ENCODE data around the gene GNA14.

GNA14 gene

GRCh38 chr9:77511525-77511924, 136.6 kb downstream of the GNA14 start:
- no peak for TF ChIP-seq GATA2 (IDR thresholded peaks at IDR 0.05; ENCODE audit: low read depth, low read length)
- no peak for TF ChIP-seq GATA3 (IDR thresholded peaks at IDR 0.05; ENCODE audit: low read depth, low read length)

GRCh38 chr9:77510666-77511065, 137.5 kb downstream of the GNA14 start:
- no peak for TF ChIP-seq GATA2 (IDR thresholded peaks at IDR 0.05; ENCODE audit: low read depth, low read length)
- no peak for TF ChIP-seq GATA3 (IDR thresholded peaks at IDR 0.05; ENCODE audit: low read depth, low read length)

- no peak for TF ChIP-seq GATA3 (IDR thresholded peaks at IDR 0.05; ENCODE audit: low read depth, low read length)
- no peak for TF ChIP-seq GATA2 (IDR thresholded peaks at IDR 0.05; ENCODE audit: low read depth, low read length)
Measured at GRCh38 chr9:77508396-77508795, 139.7 kb downstream of the GNA14 start.

GRCh38 chr9:77507212-77507961, 140.7 kb downstream of the GNA14 start:
- TF ChIP-seq GATA3 (IDR thresholded peaks at IDR 0.05; ENCODE audit: low read depth, low read length) (no peak), GATA2 (IDR thresholded peaks at IDR 0.05; ENCODE audit: low read depth, low read length) (no peak)

GRCh38 chr9:77505232-77505631, 142.9 kb downstream of the GNA14 start:
- TF ChIP-seq GATA3 (IDR thresholded peaks at IDR 0.05; ENCODE audit: low read depth, low read length) (no peak; the same call in 1 of the 2 replicates), GATA2 (IDR thresholded peaks at IDR 0.05; ENCODE audit: low read depth, low read length) (no peak)

- TF ChIP-seq GATA3 (IDR thresholded peaks at IDR 0.05; ENCODE audit: low read depth, low read length), result no peak
- no peak for TF ChIP-seq GATA2 (IDR thresholded peaks at IDR 0.05; ENCODE audit: low read depth, low read length)
Measured at GRCh38 chr9:77502568-77502967, 145.6 kb downstream of the GNA14 start.

GRCh38 chr9:77498891-77499290, 149.2 kb downstream of the GNA14 start:
- TF ChIP-seq GATA2 (IDR thresholded peaks at IDR 0.05; ENCODE audit: low read depth, low read length) (no peak), GATA3 (IDR thresholded peaks at IDR 0.05; ENCODE audit: low read depth, low read length) (no peak)

GRCh38 chr9:77497322-77498198, 150.6 kb downstream of the GNA14 start:
- TF ChIP-seq GATA2 (IDR thresholded peaks at IDR 0.05; ENCODE audit: low read depth, low read length), result peak; percentile 10; the same call in 1 of the 2 replicates
- 0 out of 2 replicates have a peak, but pooled peaks have one; percentile 25 for TF ChIP-seq GATA3 (IDR thresholded peaks at IDR 0.05; ENCODE audit: low read depth, low read length)

GRCh38 chr9:77495834-77496671, 152.1 kb downstream of the GNA14 start:
- TF ChIP-seq GATA2 (IDR thresholded peaks at IDR 0.05; ENCODE audit: low read depth, low read length) (no peak), GATA3 (IDR thresholded peaks at IDR 0.05; ENCODE audit: low read depth, low read length) (no peak)

GRCh38 chr9:77488439-77489126, 159.5 kb downstream of the GNA14 start:
- TF ChIP-seq GATA2 (IDR thresholded peaks at IDR 0.05; ENCODE audit: low read depth, low read length), result no peak
- no peak for TF ChIP-seq GATA3 (IDR thresholded peaks at IDR 0.05; ENCODE audit: low read depth, low read length)

- TF ChIP-seq GATA2 (IDR thresholded peaks at IDR 0.05; ENCODE audit: low read depth, low read length), result no peak
- no peak for TF ChIP-seq GATA3 (IDR thresholded peaks at IDR 0.05; ENCODE audit: low read depth, low read length)
Measured at GRCh38 chr9:77486968-77487367, 161.2 kb downstream of the GNA14 start.

GRCh38 chr9:77486463-77486862, 161.7 kb downstream of the GNA14 start:
- TF ChIP-seq GATA2 (IDR thresholded peaks at IDR 0.05; ENCODE audit: low read depth, low read length) (no peak), GATA3 (IDR thresholded peaks at IDR 0.05; ENCODE audit: low read depth, low read length) (no peak)

All from SH-SY5Y (cell line).